IPS DF 19.7 (cell line): ENCODE data around the gene FHIT.
A peak's percentile ranks its signal among the peaks of the same experiment; 100 is the strongest.

ENCODE experiments used
- DNase-seq: peaks from one replicate; pipeline ENCODE4 v3.0.0-alpha.2; 2013; ENCODE audit warnings: low read depth, low spot score

Gene FHIT

GRCh38 chr3:60633644-60634043 lies 617.6 kb downstream of the FHIT start:
- no peak for DNase-seq

- no peak for DNase-seq
Observed at GRCh38 chr3:60631509-60631908, 619.7 kb downstream of the FHIT start.

GRCh38 chr3:60630953-60631352 lies 620.3 kb downstream of the FHIT start:
- no peak for DNase-seq

GRCh38 chr3:60629816-60630215 lies 621.4 kb downstream of the FHIT start:
- no peak for DNase-seq

GRCh38 chr3:60622349-60622748 lies 628.9 kb downstream of the FHIT start:
- no peak for DNase-seq

- no peak for DNase-seq
Observed at GRCh38 chr3:60617188-60617587, 634.1 kb downstream of the FHIT start.

- no peak for DNase-seq
Observed at GRCh38 chr3:60613769-60614303, 637.4 kb downstream of the FHIT start.

GRCh38 chr3:60610441-60611112 lies 640.7 kb downstream of the FHIT start:
- DNase-seq: no peak

- peak; percentile 9 for DNase-seq
Observed at GRCh38 chr3:60609446-60609845, 641.8 kb downstream of the FHIT start.

- no peak for DNase-seq
Observed at GRCh38 chr3:60603860-60604259, 647.4 kb downstream of the FHIT start.

- DNase-seq: no peak
Observed at GRCh38 chr3:60600848-60601247, 650.4 kb downstream of the FHIT start.

GRCh38 chr3:60599586-60599985 lies 651.7 kb downstream of the FHIT start:
- DNase-seq: no peak

- DNase-seq: no peak
Observed at GRCh38 chr3:60598671-60599070, 652.6 kb downstream of the FHIT start.

- DNase-seq: no peak
Observed at GRCh38 chr3:60594025-60594424, 657.2 kb downstream of the FHIT start.

- no peak for DNase-seq
Observed at GRCh38 chr3:60591267-60591666, 660.0 kb downstream of the FHIT start.

GRCh38 chr3:60588806-60589205 lies 662.4 kb downstream of the FHIT start:
- DNase-seq: no peak

- DNase-seq: no peak
Observed at GRCh38 chr3:60585918-60586317, 665.3 kb downstream of the FHIT start.

- no peak for DNase-seq
Observed at GRCh38 chr3:60584250-60584649, 667.0 kb downstream of the FHIT start.

GRCh38 chr3:60582288-60582687 lies 669.0 kb downstream of the FHIT start:
- DNase-seq: no peak

- DNase-seq: no peak
Observed at GRCh38 chr3:60580809-60581208, 670.4 kb downstream of the FHIT start.

GRCh38 chr3:60579734-60580133 lies 671.5 kb downstream of the FHIT start:
- DNase-seq: no peak

- DNase-seq: no peak
Observed at GRCh38 chr3:60578936-60579335, 672.3 kb downstream of the FHIT start.

- DNase-seq: no peak
Observed at GRCh38 chr3:60577601-60578000, 673.7 kb downstream of the FHIT start.
